ENCODE results near the gene PSORS1C2. TPM values are rescaled to one million over a fixed set of nuclear protein-coding genes. Genes with fewer than 3 reads are reported as not detected.

The PSORS1C2 gene
- total RNA-seq, 1 donor from 2014 or later, result not detected

DNA sequence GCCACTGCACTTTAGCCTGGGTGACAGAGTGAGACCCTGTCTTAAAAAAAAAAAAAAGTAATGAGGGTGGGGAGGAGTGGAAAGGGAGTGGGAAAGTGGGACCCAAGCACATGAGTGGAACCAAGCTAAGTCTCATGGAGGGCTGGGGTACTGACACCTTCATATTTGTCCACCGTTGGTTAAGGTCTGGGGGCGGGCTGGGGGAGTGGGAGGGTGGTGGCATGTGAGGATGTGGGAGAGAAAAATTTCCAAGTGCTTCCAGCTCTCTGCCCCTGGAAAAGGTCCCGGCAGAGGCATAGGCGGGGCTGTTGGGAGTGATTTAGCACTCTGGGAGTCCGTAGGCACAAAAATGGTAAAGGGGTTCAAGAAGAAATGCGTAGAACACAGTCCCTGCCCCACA lies 6.1 kb downstream of the PSORS1C2 start:
- peaks cover 6% of the 10 kb centered on the region for H3K36me3 Mint-ChIP-seq (ENCODE audit: low read depth, unreplicated experiment)
- TF ChIP-seq, protein P1, sequence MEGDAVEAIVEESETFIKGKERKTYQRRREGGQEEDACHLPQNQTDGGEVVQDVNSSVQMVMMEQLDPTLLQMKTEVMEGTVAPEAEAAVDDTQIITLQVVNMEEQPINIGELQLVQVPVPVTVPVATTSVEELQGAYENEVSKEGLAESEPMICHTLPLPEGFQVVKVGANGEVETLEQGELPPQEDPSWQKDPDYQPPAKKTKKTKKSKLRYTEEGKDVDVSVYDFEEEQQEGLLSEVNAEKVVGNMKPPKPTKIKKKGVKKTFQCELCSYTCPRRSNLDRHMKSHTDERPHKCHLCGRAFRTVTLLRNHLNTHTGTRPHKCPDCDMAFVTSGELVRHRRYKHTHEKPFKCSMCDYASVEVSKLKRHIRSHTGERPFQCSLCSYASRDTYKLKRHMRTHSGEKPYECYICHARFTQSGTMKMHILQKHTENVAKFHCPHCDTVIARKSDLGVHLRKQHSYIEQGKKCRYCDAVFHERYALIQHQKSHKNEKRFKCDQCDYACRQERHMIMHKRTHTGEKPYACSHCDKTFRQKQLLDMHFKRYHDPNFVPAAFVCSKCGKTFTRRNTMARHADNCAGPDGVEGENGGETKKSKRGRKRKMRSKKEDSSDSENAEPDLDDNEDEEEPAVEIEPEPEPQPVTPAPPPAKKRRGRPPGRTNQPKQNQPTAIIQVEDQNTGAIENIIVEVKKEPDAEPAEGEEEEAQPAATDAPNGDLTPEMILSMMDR (IDR thresholded peaks at IDR 0.05; ENCODE audit: insufficient read depth, low read depth, low read length), result no peak
- TF ChIP-seq EZH2 (IDR thresholded peaks at IDR 0.05; ENCODE audit: insufficient read depth, low read length), result no peak
- DNase-seq (ENCODE audit: low read depth) (no peak), FAIRE-seq (no peak)
- H3K27me3 ChIP-seq (ENCODE audit: insufficient read depth, low read length), result no peaks in the 10 kb centered on the region
- no peaks in the 10 kb centered on the region for H4K20me1 ChIP-seq (ENCODE audit: insufficient read depth, low read length)
- no peak overlapping the region for H3K4me2 ChIP-seq (ENCODE audit: low read length)
- no peak overlapping the region for H3K9ac ChIP-seq (ENCODE audit: low read length)
- no peaks in the 10 kb centered on the region for H3K27me3 Mint-ChIP-seq (ENCODE audit: low read depth, unreplicated experiment)
- no peak overlapping the region for H3K4me3 ChIP-seq (ENCODE audit: insufficient read depth, low read depth, low read length)
- H3K4me3 Mint-ChIP-seq (ENCODE audit: unreplicated experiment), result no peak overlapping the region
- H3K79me2 ChIP-seq (ENCODE audit: insufficient read depth, low read length), result no peaks in the 10 kb centered on the region
- no peak overlapping the region for H3K27ac ChIP-seq (ENCODE audit: low read depth, low read length)
- H2AFZ ChIP-seq (ENCODE audit: low read depth, low read length), result no peak overlapping the region
- no peak overlapping the region for H3K27ac Mint-ChIP-seq (ENCODE audit: unreplicated experiment)
- no peaks in the 10 kb centered on the region for H3K36me3 ChIP-seq (ENCODE audit: insufficient read depth, low read length)
- no peaks in the 10 kb centered on the region for H3K4me1 ChIP-seq (ENCODE audit: insufficient read depth, low read length)
- no peaks in the 10 kb centered on the region for H3K9me3 Mint-ChIP-seq (ENCODE audit: unreplicated experiment)
- no peaks in the 10 kb centered on the region for H3K9me3 ChIP-seq (ENCODE audit: insufficient read depth, low read depth, low read length)
- H3K4me1 Mint-ChIP-seq (ENCODE audit: low read depth, unreplicated experiment), result no peaks in the 10 kb centered on the region

DNA sequence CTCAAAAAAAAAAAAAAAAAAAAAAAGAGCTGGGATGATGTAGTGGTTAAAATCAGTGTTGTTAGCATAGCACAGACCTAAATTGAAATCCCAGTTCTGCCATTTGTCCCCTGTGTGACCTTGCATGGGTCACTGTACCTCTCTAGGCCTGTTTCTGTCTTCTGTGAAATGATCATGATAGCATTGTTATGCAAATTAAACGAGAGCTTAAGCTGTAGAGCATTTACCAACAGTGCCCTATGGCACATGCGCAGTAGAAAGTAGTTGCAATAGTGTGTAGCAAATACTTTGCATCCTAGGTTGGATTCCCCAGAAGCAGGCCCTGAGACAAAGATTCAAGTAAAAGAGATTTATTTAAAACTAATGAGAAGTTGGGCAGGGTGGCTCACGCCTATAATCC lies 7.3 kb downstream of the PSORS1C2 start:
- Histone ChIP-seq H3K9me3 (ENCODE audit: insufficient read depth, low read depth, low read length) (no peaks in the 10 kb centered on the region), H2AFZ (ENCODE audit: low read depth, low read length) (no peak overlapping the region), H3K27me3 (ENCODE audit: insufficient read depth, low read length) (no peaks in the 10 kb centered on the region), H4K20me1 (ENCODE audit: insufficient read depth, low read length) (no peaks in the 10 kb centered on the region), H3K27ac (ENCODE audit: low read depth, low read length) (no peak overlapping the region), H3K4me2 (ENCODE audit: low read length) (no peak overlapping the region), H3K36me3 (ENCODE audit: insufficient read depth, low read length) (no peaks in the 10 kb centered on the region), H3K4me1 (ENCODE audit: insufficient read depth, low read length) (no peaks in the 10 kb centered on the region), H3K9ac (ENCODE audit: low read length) (no peak overlapping the region), H3K79me2 (ENCODE audit: insufficient read depth, low read length) (no peaks in the 10 kb centered on the region), H3K4me3 (ENCODE audit: insufficient read depth, low read depth, low read length) (no peak overlapping the region)
- no peak for FAIRE-seq
- TF ChIP-seq, protein P1 (IDR thresholded peaks at IDR 0.05; ENCODE audit: insufficient read depth, low read depth, low read length), result no peak
- TF ChIP-seq EZH2 (IDR thresholded peaks at IDR 0.05; ENCODE audit: insufficient read depth, low read length), result no peak
- Mint-ChIP-seq H3K36me3 (ENCODE audit: low read depth, unreplicated experiment) (peaks cover 5% of the 10 kb centered on the region), H3K27ac (ENCODE audit: unreplicated experiment) (no peak overlapping the region), H3K4me3 (ENCODE audit: unreplicated experiment) (no peak overlapping the region), H3K27me3 (ENCODE audit: low read depth, unreplicated experiment) (no peaks in the 10 kb centered on the region), H3K4me1 (ENCODE audit: low read depth, unreplicated experiment) (peaks cover 4% of the 10 kb centered on the region), H3K9me3 (ENCODE audit: unreplicated experiment) (no peaks in the 10 kb centered on the region)
- DNase-seq (ENCODE audit: low read depth), result no peak

DNA sequence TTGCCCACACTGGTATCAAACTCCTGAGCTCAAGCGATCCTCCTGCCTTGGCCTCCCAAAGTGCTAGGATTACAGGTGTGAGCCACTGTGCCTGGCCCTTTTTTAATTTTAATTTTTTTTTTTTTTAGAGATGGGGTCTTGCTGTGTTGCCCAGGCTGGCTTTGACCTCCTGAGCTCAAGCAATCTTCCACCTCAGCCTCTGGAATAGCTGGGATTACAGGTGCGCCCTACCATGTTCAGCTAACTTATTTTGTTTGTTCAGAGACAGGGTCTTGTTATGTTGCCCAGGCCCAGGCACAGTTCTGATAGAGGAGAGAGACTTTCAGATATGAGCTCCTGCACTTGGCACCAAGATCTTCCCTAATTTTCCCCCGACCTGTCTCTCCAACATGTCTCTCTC lies 8.1 kb downstream of the PSORS1C2 start:
- Histone ChIP-seq H3K4me1 (ENCODE audit: insufficient read depth, low read length) (no peaks in the 10 kb centered on the region), H4K20me1 (ENCODE audit: insufficient read depth, low read length) (no peaks in the 10 kb centered on the region), H3K4me3 (ENCODE audit: insufficient read depth, low read depth, low read length) (no peak overlapping the region), H3K27me3 (ENCODE audit: insufficient read depth, low read length) (no peaks in the 10 kb centered on the region), H2AFZ (ENCODE audit: low read depth, low read length) (no peak overlapping the region), H3K9me3 (ENCODE audit: insufficient read depth, low read depth, low read length) (no peaks in the 10 kb centered on the region), H3K79me2 (ENCODE audit: insufficient read depth, low read length) (no peaks in the 10 kb centered on the region), H3K9ac (ENCODE audit: low read length) (no peak overlapping the region), H3K4me2 (ENCODE audit: low read length) (no peak overlapping the region), H3K36me3 (ENCODE audit: insufficient read depth, low read length) (no peaks in the 10 kb centered on the region), H3K27ac (ENCODE audit: low read depth, low read length) (no peak overlapping the region)
- no peak for FAIRE-seq
- Mint-ChIP-seq H3K27ac (ENCODE audit: unreplicated experiment) (no peak overlapping the region), H3K9me3 (ENCODE audit: unreplicated experiment) (no peaks in the 10 kb centered on the region), H3K27me3 (ENCODE audit: low read depth, unreplicated experiment) (no peaks in the 10 kb centered on the region), H3K4me3 (ENCODE audit: unreplicated experiment) (no peak overlapping the region), H3K4me1 (ENCODE audit: low read depth, unreplicated experiment) (peaks cover 6% of the 10 kb centered on the region), H3K36me3 (ENCODE audit: low read depth, unreplicated experiment) (peaks cover 6% of the 10 kb centered on the region)
- TF ChIP-seq, protein P1 (IDR thresholded peaks at IDR 0.05; ENCODE audit: insufficient read depth, low read depth, low read length), result no peak
- no peak for TF ChIP-seq EZH2 (IDR thresholded peaks at IDR 0.05; ENCODE audit: insufficient read depth, low read length)
- no peak for DNase-seq (ENCODE audit: low read depth)

Data from astrocyte (in vitro differentiated cells and primary cell).